ENCODE measurements around the gene FOXN3.

- TF ChIP-seq CTCF (optimal IDR thresholded peaks at IDR 0.05 in 1 of 3, IDR thresholded peaks at IDR 0.05 in 1 of 3, conservative IDR thresholded peaks at IDR 0.05 in 1 of 3; ENCODE audit: extremely low read depth in 1 of 3, insufficient read depth in 2 of 3, low read length in 3 of 3) (no peak), EZH2 (IDR thresholded peaks at IDR 0.05; ENCODE audit: low read length) (no peak)
Observed at GRCh38 chr14:89310211-89310610, 106.8 kb downstream of the FOXN3 start.
